GM18499 (cell line): ENCODE measurements around the gene CCDC91.

ENCODE experiments used
- ATAC-seq: cut with Tn5 transposase; IDR thresholded peaks from one replicate; pipeline ENCODE4 v1.9.1; 2021; ENCODE audit warnings: moderate number of reproducible peaks; ENCODE audit not compliant: insufficient read depth, unreplicated experiment

The CCDC91 gene

DNA sequence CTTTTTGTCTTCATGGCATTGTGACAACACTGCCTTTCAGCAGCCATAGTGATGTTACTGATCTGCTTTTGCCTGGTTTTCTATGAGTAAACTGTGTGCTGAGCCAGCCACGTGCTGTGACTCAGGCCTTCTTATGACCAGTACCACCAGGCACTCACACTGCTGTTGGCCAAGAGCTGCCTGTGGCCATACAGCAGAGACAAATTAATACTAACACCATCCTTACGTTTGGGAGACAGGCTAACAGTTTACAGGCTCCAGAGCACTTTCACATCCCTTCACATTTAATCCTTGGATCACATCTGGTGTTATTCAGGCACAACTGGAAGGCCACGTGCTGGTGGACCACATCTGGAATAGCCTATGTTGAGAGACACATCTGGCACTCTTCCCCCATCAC is 377.9 kb downstream of the CCDC91 start:
- no peak for ATAC-seq

DNA sequence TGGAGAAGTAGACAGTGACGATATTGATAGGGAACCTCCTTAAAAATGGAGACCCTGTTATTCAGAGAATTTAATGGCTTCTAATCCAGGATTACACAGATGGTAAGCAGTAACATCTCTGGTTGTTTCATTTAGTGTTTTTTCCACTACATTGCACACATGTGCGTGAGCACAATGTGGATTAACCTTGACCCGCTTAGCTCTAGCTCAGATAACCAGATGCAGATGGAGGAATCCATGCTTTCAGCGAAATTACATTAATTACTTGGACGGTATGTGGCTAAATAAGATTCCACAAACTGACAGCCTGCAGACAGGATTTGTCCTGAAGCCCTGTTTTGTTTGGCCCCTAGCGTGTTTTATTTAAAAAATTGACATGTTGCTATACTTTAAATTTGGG is 378.4 kb downstream of the CCDC91 start:
- ATAC-seq = no peak

DNA sequence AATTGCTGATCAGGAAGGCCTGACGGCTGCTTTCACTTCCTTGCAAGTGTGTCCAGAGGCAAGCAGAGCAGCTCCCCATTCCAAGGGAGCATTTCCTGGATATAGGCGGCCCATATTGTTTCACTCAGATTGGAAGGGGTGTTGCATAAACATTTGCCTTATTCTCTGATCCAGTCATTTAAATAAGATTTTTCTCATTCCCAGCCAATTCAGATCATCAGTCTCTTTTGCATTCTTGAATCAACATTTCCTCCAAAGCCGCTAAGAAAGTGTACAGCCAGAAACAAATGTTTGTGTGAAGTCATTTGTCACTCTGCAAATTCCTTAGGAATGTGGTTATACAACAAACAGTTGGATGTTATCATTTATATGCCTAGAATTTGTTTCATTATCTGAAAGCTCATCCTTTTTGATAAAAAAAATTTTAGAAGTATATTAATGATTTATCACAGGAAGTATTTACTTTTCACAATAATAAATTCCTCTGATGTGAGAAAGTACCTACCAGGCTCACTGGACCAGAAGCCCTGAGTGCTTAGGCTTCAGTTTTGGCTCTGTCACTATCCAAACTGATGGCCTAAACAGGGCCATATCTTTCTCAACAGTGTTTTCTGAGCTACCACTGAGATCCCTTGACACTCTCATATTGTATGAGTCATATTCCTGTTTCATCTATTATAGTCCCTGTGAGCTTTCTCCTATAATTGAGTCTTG is 379.6 kb downstream of the CCDC91 start:
- ATAC-seq = no peak

DNA sequence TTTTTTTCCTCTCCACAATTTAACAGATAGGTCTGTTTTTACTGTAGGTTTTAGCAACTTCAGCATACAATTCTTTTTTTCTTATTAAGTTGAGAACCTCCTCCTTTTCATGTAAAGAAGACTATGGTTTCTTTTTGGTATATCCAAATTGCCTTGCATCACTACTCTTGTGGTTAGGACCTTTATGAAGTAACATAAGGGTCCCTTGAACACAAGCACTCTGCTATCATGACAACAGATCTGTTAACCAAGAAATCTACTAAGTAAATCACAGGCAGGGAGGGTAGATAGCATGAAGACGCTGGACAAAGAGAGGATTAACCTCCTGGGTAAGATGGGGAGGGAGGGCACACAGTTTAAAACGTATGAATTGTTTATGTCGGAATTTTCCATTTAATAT is 380.6 kb downstream of the CCDC91 start:
- no peak for ATAC-seq

DNA sequence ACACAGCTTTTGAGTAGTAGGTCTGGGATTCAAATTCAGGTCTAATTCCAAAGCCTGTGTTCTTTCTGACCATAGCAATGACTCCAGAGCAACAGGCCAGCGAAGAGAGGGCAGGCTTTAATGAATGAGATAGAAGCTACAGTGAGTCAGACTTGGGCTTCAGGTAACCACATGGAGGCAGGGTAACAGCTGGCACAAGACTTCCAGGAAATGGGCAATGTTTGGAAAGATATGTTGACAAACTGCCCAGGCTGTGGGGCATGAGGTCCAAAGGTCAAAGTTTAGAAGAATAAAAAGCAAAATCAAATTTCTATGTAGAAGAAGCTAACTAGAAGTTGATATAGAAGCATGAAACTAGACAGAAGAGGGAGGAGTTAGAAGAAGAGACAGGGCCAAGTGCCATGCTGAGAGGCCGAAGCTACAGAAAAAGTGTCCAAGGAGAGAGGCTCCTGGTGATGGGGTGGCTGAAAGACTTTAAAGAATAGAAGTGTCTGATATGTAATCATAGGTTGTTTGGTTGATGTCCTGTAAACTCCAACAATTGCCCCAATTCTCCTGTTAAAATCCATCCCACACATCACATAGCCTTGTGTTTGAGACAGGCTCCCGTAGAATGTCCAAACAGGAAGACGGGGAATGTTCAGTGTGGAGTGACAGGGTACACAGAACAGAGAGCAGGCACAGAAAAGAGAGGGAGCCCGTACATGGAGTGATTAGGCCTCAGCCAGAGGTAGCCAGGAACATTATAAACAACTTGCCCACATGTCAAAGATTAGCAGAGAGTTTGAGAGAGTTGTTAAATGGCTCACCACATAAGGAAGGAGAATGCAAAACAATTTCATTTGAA is 384.7 kb downstream of the CCDC91 start:
- no peak for ATAC-seq

DNA sequence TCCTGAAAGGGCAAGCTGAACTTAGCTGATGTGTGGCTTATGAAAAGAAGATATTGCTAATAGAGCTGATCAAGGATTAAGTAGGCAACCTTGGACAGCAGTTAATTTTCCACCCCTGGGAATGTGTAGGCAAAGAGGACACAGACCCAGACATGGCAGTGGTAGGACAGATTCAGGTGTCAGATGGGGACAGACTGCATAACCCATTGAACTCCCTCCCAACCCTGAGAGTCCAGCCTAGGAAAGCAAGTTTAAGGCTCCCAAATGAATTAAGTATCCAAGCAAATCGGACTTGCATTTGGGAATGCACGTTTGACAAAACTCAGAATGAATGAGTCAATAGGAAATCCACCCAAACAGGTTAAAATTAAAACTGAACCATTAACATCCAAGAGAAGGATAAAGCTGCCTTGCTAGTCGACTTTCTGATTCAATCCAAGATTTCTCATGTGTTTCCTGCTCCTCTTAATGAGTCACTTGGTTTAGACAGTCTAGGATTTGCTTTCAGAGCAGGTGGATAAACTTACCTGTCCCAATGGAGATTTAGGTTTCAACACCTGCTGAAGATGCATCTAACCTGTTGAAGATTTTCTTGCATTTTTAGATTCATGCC is 385.4 kb downstream of the CCDC91 start:
- no peak for ATAC-seq

DNA sequence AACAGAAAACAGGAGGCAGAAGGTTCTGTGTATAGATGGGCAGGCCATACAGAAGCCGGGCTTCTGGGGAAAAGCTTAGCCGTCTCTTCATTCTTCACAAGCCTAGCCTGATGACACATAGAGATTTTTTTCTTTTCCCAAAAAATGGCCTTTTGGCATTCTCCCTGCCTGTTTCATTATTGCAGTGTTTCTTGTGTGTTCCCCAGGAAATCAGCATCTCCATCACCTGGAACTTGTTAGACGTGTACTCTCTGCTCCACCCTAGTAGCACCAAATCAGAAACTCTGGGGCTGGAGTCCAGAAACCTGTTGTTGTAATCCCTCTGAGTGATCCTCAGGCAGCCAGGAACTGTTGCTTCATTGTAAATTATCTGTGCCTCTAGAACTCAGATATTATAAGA is 388.1 kb downstream of the CCDC91 start:
- no peak for ATAC-seq

DNA sequence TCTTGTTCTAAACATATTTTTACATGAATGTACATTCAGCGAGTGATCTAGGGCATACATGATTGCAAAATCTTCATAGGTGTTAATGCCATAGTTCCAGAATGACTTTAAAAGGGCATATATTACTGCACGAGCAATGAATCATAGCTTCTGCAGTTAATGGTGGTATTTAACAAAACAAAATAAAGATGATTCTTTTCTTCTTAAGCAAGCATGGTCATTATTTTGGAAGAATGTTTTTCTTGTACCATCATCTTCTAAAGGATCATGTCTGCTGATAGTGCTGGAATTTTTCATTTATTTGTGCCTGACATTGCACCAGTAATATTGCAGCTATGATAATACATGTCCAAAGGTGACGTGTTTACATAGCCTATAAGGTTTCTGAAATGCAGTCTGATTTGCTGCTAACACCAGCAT is 388.6 kb downstream of the CCDC91 start:
- no peak for ATAC-seq

DNA sequence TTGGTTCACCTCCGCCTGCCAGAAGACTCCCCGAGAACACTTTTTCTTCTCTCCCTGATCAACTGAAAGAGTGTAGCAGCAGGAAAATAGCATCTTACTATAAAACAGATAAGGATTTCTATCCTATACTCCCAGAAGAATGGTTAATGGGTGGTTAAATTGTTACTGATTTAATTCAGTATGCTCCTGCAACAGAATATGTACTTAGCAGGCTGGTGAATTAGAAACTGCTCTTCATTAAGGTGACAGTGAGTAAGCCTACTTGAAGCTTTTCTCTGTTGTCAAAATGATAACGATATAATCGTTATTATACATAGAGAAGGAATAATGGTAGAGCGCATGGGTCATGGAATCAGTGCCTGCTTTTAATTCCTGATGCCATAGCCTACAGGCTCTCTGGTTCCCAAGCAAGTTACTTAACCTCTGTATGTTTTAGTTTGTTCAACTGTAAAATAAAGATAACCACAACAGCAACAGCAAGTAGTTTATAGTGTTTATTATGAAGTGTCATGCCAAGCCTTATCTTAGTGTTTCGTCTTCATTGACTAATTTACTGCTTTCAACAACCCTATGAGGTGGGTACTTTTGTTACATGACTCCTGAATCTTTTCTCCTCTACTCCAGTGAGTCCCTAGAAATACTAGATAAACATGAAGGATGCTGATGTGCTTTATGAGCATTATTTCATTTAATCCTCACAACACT is 392.6 kb downstream of the CCDC91 start:
- no peak for ATAC-seq

DNA sequence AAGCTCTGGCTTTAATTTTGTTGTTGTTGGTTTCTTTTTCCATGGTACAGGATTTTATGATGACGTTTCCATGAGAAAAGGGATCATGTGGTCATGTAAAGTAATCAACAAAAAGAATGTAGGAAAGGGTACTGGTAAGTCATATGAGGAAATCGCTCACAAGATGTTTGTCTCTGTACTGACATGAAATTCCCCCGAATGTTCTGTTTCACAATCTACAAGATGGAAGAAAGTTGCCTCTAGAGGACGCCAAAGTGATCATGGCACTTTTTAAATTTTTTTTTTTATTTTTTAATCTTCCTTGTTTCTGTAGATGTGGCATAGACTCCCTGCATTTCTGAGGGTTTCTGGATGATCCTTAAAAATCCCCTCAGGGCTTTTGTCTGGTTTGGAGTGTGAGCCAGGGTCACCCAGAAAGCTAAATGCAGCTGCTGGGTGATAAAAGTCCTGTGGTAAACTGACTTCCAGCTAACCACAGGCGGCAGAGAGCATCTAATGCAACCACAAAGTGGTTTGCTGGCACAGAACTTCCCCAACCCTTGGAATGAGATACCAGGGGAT is 393.5 kb downstream of the CCDC91 start:
- ATAC-seq = no peak

DNA sequence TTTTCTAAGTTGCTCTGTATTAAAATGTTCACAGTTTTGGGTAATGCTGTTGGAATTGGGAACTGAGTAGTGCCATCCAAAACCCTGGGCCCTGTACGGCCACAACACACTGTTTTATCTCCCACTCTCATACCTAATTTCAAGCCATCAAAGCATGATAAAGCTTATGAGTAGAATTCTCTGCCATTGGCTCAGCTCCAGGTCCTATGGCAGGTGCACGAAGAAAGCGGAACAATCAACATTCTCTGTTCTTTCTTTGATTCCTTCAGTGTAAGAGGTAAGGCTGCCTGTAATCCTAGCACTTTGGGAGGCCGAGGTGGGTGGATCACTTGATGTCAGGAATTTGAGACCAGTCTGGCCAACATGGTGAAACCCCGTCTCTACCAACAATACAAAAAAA is 394.9 kb downstream of the CCDC91 start:
- ATAC-seq = no peak

DNA sequence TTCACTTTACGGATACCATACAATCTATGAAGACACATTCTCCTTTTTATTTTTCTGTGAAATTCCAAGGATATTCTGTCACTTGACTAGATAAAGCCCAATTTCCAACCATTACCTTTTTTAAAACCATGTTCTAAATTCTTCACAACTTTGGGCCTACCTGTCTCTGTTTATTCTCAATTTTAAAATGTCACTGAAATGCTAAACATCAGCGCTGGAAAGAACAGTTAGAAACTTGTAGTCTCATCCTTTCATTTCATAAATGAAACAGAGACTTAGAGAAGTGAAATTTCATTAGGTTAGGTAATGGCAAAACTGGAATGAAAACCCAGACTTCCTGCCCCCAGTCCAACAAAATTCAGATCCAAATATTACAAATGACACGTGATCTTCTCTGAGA is 396.2 kb downstream of the CCDC91 start:
- ATAC-seq = no peak

DNA sequence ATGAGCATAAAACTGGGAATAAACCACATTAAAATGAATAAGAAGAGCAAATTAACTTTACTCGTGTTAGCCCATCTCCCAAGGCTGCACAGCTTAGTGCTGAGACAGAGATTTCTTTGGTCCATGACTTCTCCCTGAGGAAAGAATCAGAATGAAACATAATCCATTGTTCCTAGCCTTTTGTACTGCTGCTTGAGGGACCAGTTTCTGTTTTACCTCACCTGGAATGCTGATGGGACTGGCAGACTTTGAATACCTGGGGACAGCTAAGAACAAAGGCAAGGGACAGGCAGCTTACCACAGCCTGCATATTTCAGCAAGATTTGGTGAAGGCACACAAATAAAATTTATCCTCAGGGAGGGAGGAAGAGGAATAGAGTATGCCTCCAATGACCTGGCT is 401.6 kb downstream of the CCDC91 start:
- no peak for ATAC-seq
